Limb (tissue), 2 donors: Measurements from ENCODE around the gene SMIM11.
"Not testable (repeated sequence)": the region's sequence is repeated elsewhere in the genome, so short reads cannot be mapped to it uniquely, and the experiment has no call there.

Experiments used
- DNase-seq, 2 donors: peaks; one replicate each; pipeline ENCODE4 v3.0.0-alpha.2; 2016; ENCODE audit errors: extremely low spot score in 2 of 2

Gene SMIM11

DNA sequence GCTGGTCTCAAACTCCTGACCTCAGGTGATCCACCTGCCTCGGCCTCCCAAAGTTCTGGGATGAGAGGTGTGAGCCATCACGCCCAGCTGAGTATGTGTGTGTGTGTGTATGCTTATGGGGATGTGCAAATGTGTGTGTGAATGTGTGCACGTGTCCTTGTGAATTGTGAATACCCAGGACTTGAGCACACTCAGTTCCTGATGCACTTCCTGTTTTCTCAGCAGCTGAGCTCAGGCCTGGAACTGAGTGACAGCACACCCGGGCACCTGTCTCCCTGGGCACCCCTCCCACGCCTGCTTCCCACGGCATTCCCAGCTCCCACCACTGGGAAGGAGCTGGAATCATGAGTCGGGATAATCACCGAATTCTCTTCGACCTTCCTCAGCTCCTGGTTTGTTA lies 32.0 kb downstream of the SMIM11 start:
- DNase-seq: not testable (repeated sequence)

DNA sequence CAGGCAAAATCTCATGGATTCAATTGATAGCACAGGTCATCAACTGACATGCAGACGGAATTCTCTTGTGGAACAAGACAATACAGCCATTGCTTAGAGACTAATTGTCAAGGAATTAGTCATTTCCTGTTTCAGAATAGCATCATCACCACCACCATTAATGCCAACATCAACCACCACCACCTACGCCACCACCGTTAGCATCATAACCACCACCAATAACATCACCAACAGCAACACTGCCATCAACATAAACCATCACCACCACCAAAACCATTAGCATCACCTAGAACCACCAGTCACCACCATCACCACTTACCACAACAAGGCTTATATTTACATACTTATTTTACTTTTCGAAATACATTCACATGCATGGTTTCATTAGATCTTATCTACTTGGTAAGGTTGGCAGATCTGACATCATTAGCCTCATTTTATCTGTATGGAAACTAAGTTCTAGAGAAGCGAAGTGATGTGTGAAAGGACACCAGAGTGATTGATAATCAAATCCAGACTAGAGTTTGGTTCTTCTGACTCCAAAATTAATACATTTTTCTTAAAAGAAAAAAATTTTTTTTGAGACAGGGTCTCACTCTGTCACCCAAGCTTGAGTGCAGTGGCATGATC lies 42.3 kb downstream of the SMIM11 start:
- not testable (repeated sequence) for DNase-seq

GRCh38 chr21:34423805-34424204 lies 48.5 kb downstream of the SMIM11 start, which contains the start of gene SMIM34:
SMIM34 (minus strand) TSS chr21:34423951; CDS start chr21:34423839, 112 bp downstream.
- not testable (repeated sequence) for DNase-seq

GRCh38 chr21:34427339-34427738 lies 52.0 kb downstream of the SMIM11 start:
- DNase-seq: not testable (repeated sequence)

- DNase-seq: not testable (repeated sequence)
Observed at GRCh38 chr21:34428441-34428840, 53.1 kb downstream of the SMIM11 start.

DNA sequence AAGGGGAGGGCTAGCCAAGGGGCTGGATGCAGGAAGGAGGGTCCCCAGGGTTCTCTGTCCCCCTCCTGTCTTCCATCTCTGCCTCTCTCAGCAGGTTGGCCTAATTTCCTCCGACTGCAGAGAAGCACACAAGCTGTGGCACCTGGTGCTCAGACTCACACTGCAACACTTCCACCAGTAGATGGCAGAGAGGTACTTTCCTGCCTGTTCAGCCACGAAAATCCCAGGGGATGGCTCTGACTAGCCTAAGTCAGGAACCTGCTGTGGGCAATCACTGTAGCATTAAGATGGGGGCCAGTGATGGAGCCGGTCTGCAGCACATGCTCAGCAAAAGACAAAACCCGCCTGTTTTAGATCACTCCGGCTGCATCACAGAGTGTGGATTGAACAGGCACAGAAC lies 54.4 kb downstream of the SMIM11 start:
- not testable (repeated sequence) for DNase-seq
